HEK293 (cell line): Measurements from ENCODE around the gene DMD.

Experiments used
- CTCF ChIA-PET: fragments of 350-600 bp; formaldehyde crosslinking; extraction: SDS; loops from one replicate; lab custom pipeline; 2021; ENCODE audit warnings: antibody characterized with exemption; lab: Yijun Ruan, JAX
- POLR2A ChIA-PET: fragments of 300-600 bp; formaldehyde crosslinking; extraction: SDS; loops from one replicate; lab custom pipeline; 2020; ENCODE audit warnings: antibody characterized with exemption, inconsistent platforms; lab: Yijun Ruan, JAX
- H3K27ac ChIP-seq: fragments of 200-500 bp; sonication (Bioruptor generic); 2 replicates; pipeline ENCODE4 v1.5.1; 2014; ENCODE audit warnings: low read depth, low read length, control low read depth, inconsistent platforms; ENCODE audit errors: extremely low read depth
- H3K36me3 ChIP-seq, 2 experiments: fragments of 200-500 bp in 1 of 2; sonication (Bioruptor generic) in 1 of 2; 1 replicate in 1 of 2; 2 replicates in 1 of 2; pipeline ENCODE4 v1.5.1; 2014 to 2017; ENCODE audit warnings: inconsistent platforms in 2 of 2, low read length in 2 of 2; ENCODE audit not compliant: control insufficient read depth in 2 of 2, insufficient read depth in 1 of 2
- H3K4me1 ChIP-seq: fragments of 200-500 bp; sonication (Bioruptor generic); 2 replicates; pipeline ENCODE4 v1.5.1; 2014; ENCODE audit warnings: mild to moderate bottlenecking, low read length, inconsistent platforms; ENCODE audit not compliant: control insufficient read depth, insufficient read depth
- H3K4me3 ChIP-seq: 2 replicates; pipeline ENCODE4 v1.5.1; 2011; ENCODE audit warnings: low read depth, mild to moderate bottlenecking, control low read depth, low read length, moderate library complexity
- H3K9me3 ChIP-seq: fragments of 200-500 bp; sonication (Bioruptor generic); 2 replicates; pipeline ENCODE4 v1.5.1; 2014; ENCODE audit warnings: low read depth, low read length, inconsistent platforms; ENCODE audit not compliant: control insufficient read depth, insufficient read depth
- EGR2 ChIP-seq: fragments of 450-650 bp; formaldehyde crosslinking; IDR thresholded peaks from 2 replicates; pipeline ENCODE4 v1.5.1; 2016; ENCODE audit warnings: low read depth, missing biosample characterization, missing genetic modification characterization
- INSM2 ChIP-seq: fragments of 450-650 bp; formaldehyde crosslinking; IDR thresholded peaks from 2 replicates; pipeline ENCODE4 v1.5.1; 2016; ENCODE audit warnings: missing biosample characterization, missing genetic modification characterization
- KLF17 ChIP-seq: fragments of 450-650 bp; formaldehyde crosslinking; IDR thresholded peaks from 2 replicates; pipeline ENCODE4 v1.5.1; 2016; ENCODE audit warnings: missing biosample characterization, missing genetic modification characterization
- SCRT2 ChIP-seq: fragments of 450-650 bp; formaldehyde crosslinking; IDR thresholded peaks from 2 replicates; pipeline ENCODE4 v1.5.1; 2016; ENCODE audit warnings: missing biosample characterization, missing genetic modification characterization
- SETDB1 ChIP-seq: IDR thresholded peaks from one replicate; pipeline ENCODE4 v1.6.1; 2017; ENCODE audit warnings: mild to moderate bottlenecking, low read length, moderate library complexity, mixed read lengths; ENCODE audit not compliant: insufficient read length
- SP2 ChIP-seq: fragments of 450-650 bp; formaldehyde crosslinking; IDR thresholded peaks from 2 replicates; pipeline ENCODE4 v1.5.1; 2016; ENCODE audit warnings: missing biosample characterization, missing genetic modification characterization
- TCF7L2 ChIP-seq: IDR thresholded peaks from 2 replicates; pipeline ENCODE4 v1.6.1; 2011; ENCODE audit warnings: low read depth, mild to moderate bottlenecking, inconsistent platforms, low read length, moderate library complexity, borderline replicate concordance
- ZFP37 ChIP-seq: fragments of 450-650 bp; formaldehyde crosslinking; IDR thresholded peaks from 2 replicates; pipeline ENCODE4 v1.5.1; 2016; ENCODE audit warnings: missing biosample characterization, missing genetic modification characterization
- ZNF155 ChIP-seq: fragments of 450-650 bp; formaldehyde crosslinking; IDR thresholded peaks from 2 replicates; pipeline ENCODE4 v1.5.1; 2016; ENCODE audit warnings: missing biosample characterization, missing genetic modification characterization
- ZNF16 ChIP-seq: fragments of 450-650 bp; formaldehyde crosslinking; IDR thresholded peaks from 2 replicates; pipeline ENCODE4 v1.5.1; 2016; ENCODE audit warnings: low read depth, missing biosample characterization, missing genetic modification characterization
- ZNF169 ChIP-seq: fragments of 450-650 bp; formaldehyde crosslinking; IDR thresholded peaks from 2 replicates; pipeline ENCODE4 v1.5.1; 2016; ENCODE audit warnings: missing biosample characterization, missing genetic modification characterization
- ZNF175 ChIP-seq: fragments of 450-650 bp; formaldehyde crosslinking; IDR thresholded peaks from 2 replicates; pipeline ENCODE4 v1.5.1; 2016; ENCODE audit warnings: missing biosample characterization, missing genetic modification characterization
- ZNF221 ChIP-seq: fragments of 450-650 bp; formaldehyde crosslinking; IDR thresholded peaks from 2 replicates; pipeline ENCODE4 v1.5.1; 2017; ENCODE audit warnings: missing biosample characterization, missing genetic modification characterization, borderline replicate concordance
- ZNF350 ChIP-seq: fragments of 450-650 bp; formaldehyde crosslinking; IDR thresholded peaks from 2 replicates; pipeline ENCODE4 v1.5.0; 2017; ENCODE audit warnings: missing biosample characterization, mild to moderate bottlenecking, missing genetic modification characterization
- ZNF37A ChIP-seq: fragments of 450-650 bp; IDR thresholded peaks from 2 replicates; pipeline ENCODE4 v1.5.1; 2018; ENCODE audit warnings: missing biosample characterization, missing genetic modification characterization
- ZNF426 ChIP-seq: fragments of 450-650 bp; formaldehyde crosslinking; IDR thresholded peaks from 2 replicates; pipeline ENCODE4 v1.5.1; 2017; ENCODE audit warnings: missing biosample characterization, missing genetic modification characterization, mild to moderate bottlenecking, inconsistent platforms, moderate library complexity
- ZNF513 ChIP-seq: fragments of 450-650 bp; IDR thresholded peaks from 2 replicates; pipeline ENCODE4 v1.5.1; 2018; ENCODE audit warnings: missing biosample characterization, missing genetic modification characterization
- ZNF596 ChIP-seq: fragments of 450-650 bp; IDR thresholded peaks from 2 replicates; pipeline ENCODE4 v1.5.0; 2018; ENCODE audit warnings: missing biosample characterization, mild to moderate bottlenecking, missing genetic modification characterization, moderate library complexity
- ZNF600 ChIP-seq: fragments of 450-650 bp; formaldehyde crosslinking; IDR thresholded peaks from 2 replicates; pipeline ENCODE4 v1.5.1; 2016; ENCODE audit warnings: missing biosample characterization, missing genetic modification characterization
- ZNF623 ChIP-seq: fragments of 450-650 bp; formaldehyde crosslinking; IDR thresholded peaks from 2 replicates; pipeline ENCODE4 v1.5.1; 2016; ENCODE audit warnings: missing biosample characterization, missing genetic modification characterization
- ZNF677 ChIP-seq: fragments of 450-650 bp; IDR thresholded peaks from 2 replicates; pipeline ENCODE4 v1.5.0; 2018; ENCODE audit warnings: missing biosample characterization, mild to moderate bottlenecking, missing genetic modification characterization, moderate library complexity
- ZNF701 ChIP-seq: fragments of 450-650 bp; formaldehyde crosslinking; IDR thresholded peaks from 2 replicates; pipeline ENCODE4 v1.5.1; 2016; ENCODE audit warnings: missing biosample characterization, missing genetic modification characterization
- ZNF747 ChIP-seq: fragments of 450-650 bp; formaldehyde crosslinking; IDR thresholded peaks from 2 replicates; pipeline ENCODE4 v1.5.1; 2016; ENCODE audit warnings: missing biosample characterization, missing genetic modification characterization
- ZSCAN30 ChIP-seq: fragments of 450-650 bp; IDR thresholded peaks from 2 replicates; pipeline ENCODE4 v1.5.1; 2018; ENCODE audit warnings: missing biosample characterization, mild to moderate bottlenecking, missing genetic modification characterization, moderate library complexity
- ZSCAN5A ChIP-seq: fragments of 450-650 bp; formaldehyde crosslinking; IDR thresholded peaks from 2 replicates; pipeline ENCODE4 v1.5.1; 2016; ENCODE audit warnings: missing biosample characterization, missing genetic modification characterization

The DMD gene

GRCh38 chrX:31506928-31507327 lies 1704.4 kb downstream of the DMD start:
- ChIA-PET CTCF (interaction anchor here (0.7 kb wide), 1 partner anchor 179 kb away, joined by 3 read pairs; no protein-coding TSS in a partner anchor), POLR2A (no interaction called here)
- Histone ChIP-seq H3K27ac (no peak overlapping the region), H3K9me3 (no peaks in the 10 kb centered on the region), H3K36me3 (no peaks in the 10 kb centered on the region), H3K4me3 (no peak overlapping the region), H3K4me1 (no peaks in the 10 kb centered on the region)
- TF ChIP-seq ZNF155 (tag by site-specific recombination), result no peak
- TF ChIP-seq ZNF426 (tag by site-specific recombination), result no peak
- TF ChIP-seq TCF7L2, result no peak
- TF ChIP-seq ZNF701 (tag by site-specific recombination), result no peak
- no peak for TF ChIP-seq ZNF350
- no peak for TF ChIP-seq ZNF677 (tag by site-specific recombination)

- H3K36me3 ChIP-seq, result no peaks in the 10 kb centered on the region
- CTCF ChIA-PET, result no interaction called here
- TF ChIP-seq ZNF175 (tag by site-specific recombination) (no peak), SCRT2 (no peak), ZSCAN30 (tag by site-specific recombination) (no peak), ZNF37A (no peak), SP2 (no peak), ZNF221 (tag by site-specific recombination) (no peak), ZNF513 (no peak), KLF17 (tag by site-specific recombination) (no peak), ZNF600 (tag by site-specific recombination) (no peak)
- H3K9me3 ChIP-seq, result no peaks in the 10 kb centered on the region
- H3K4me3 ChIP-seq, result no peak overlapping the region
- POLR2A ChIA-PET, result no interaction called here
- H3K27ac ChIP-seq, result no peak overlapping the region
- H3K4me1 ChIP-seq, result no peaks in the 10 kb centered on the region
Measured at GRCh38 chrX:31506360-31506759, 1705.0 kb downstream of the DMD start.

GRCh38 chrX:31500921-31501320 lies 1710.4 kb downstream of the DMD start:
- Histone ChIP-seq H3K27ac (no peak overlapping the region), H3K36me3 (no peaks in the 10 kb centered on the region), H3K4me1 (no peaks in the 10 kb centered on the region), H3K4me3 (no peak overlapping the region), H3K9me3 (no peaks in the 10 kb centered on the region)
- ChIA-PET CTCF (interaction anchor here (0.6 to 0.7 kb wide), 2 partner anchors 62 to 77 kb away, joined by 4 read pairs; no protein-coding TSS in a partner anchor), POLR2A (no interaction called here)
- peak; percentile 30 for TF ChIP-seq SETDB1
- no peak for TF ChIP-seq ZNF600 (tag by site-specific recombination)

GRCh38 chrX:31499109-31499508 lies 1712.2 kb downstream of the DMD start:
- Histone ChIP-seq H3K9me3 (no peaks in the 10 kb centered on the region), H3K4me3 (no peak overlapping the region), H3K36me3 (no peaks in the 10 kb centered on the region), H3K4me1 (no peaks in the 10 kb centered on the region), H3K27ac (no peak overlapping the region)
- ChIA-PET CTCF (interaction anchor here (0.8 kb wide), 1 partner anchor 220 kb away, joined by 3 read pairs; no protein-coding TSS in a partner anchor), POLR2A (no interaction called here)
- TF ChIP-seq ZNF16, result no peak
- no peak for TF ChIP-seq ZSCAN5A
- no peak for TF ChIP-seq ZNF747
- TF ChIP-seq INSM2, result no peak
- no peak for TF ChIP-seq ZFP37 (tag by site-specific recombination)
- TF ChIP-seq ZNF596 (tag by site-specific recombination), result no peak
- TF ChIP-seq ZNF169, result no peak
- no peak for TF ChIP-seq ZNF155 (tag by site-specific recombination)
- no peak for TF ChIP-seq ZNF623
- no peak for TF ChIP-seq EGR2 (tag by site-specific recombination)
